Activated naive CD8-positive, alpha-beta T cell (primary cell): Measurements from ENCODE around the gene LTO1.
A peak's percentile ranks its signal among the peaks of the same experiment; 100 is the strongest.

Experiments
- H3K27ac Mint-ChIP-seq: one replicate; pipeline ENCODE4 v1.8.0; 2021; ENCODE audit warnings: mixed read lengths
- H3K27me3 Mint-ChIP-seq: one replicate; pipeline ENCODE4 v1.8.0; 2021; ENCODE audit warnings: mixed read lengths
- H3K36me3 Mint-ChIP-seq: one replicate; pipeline ENCODE4 v1.8.0; 2021; ENCODE audit warnings: mixed read lengths
- H3K4me1 Mint-ChIP-seq: one replicate; pipeline ENCODE4 v1.8.0; 2021; ENCODE audit warnings: low read depth, mixed read lengths
- H3K4me3 Mint-ChIP-seq: one replicate; pipeline ENCODE4 v1.8.0; 2021; ENCODE audit warnings: mild to moderate bottlenecking, mixed read lengths
- H3K9me3 Mint-ChIP-seq: one replicate; pipeline ENCODE4 v1.8.0; 2021; ENCODE audit warnings: low read depth, mixed read lengths

LTO1 gene

DNA sequence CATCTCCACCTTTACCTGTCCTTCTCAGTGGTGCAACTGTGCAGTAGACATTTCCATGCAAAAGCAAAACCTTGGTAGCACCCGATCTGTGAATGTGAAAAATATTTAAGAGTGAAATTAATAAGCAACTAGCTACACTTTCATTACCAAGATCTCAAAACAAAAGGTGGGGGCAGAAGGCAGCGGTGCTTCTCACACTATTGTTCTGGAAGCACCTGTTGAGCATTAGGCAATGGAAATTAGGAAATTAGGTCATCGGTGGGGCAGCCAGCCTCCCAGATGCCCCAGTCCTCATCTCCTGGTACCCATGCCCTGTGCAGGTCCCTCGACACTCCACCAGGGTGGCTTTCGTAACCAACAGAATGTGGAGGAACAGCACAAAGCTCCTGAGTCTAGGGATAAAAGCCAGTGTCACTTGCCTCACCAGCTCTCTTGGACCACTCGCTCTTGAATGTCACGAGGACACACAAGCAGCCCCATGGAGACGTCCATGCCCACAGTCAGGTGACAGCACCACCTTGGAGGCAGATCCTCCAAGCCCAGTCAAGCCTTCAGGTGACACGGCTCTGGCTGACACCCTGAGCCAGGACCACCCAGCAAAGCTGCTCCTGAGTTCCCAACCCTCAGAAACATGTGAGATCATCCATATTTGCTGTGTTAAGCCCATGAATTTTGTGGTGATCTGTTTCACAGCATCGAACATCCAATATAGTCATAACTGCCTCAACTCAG is 3.3 kb downstream of the LTO1 start:
- no peaks in the 10 kb centered on the region for H3K9me3 Mint-ChIP-seq
- H3K36me3 Mint-ChIP-seq: peaks cover 2% of the 10 kb centered on the region
- H3K4me1 Mint-ChIP-seq: peaks cover 33% of the 10 kb centered on the region
- H3K27me3 Mint-ChIP-seq: no peaks in the 10 kb centered on the region
- H3K4me3 Mint-ChIP-seq: peak overlapping the region; percentile 38
- peak overlapping the region; percentile 22 for H3K27ac Mint-ChIP-seq

DNA sequence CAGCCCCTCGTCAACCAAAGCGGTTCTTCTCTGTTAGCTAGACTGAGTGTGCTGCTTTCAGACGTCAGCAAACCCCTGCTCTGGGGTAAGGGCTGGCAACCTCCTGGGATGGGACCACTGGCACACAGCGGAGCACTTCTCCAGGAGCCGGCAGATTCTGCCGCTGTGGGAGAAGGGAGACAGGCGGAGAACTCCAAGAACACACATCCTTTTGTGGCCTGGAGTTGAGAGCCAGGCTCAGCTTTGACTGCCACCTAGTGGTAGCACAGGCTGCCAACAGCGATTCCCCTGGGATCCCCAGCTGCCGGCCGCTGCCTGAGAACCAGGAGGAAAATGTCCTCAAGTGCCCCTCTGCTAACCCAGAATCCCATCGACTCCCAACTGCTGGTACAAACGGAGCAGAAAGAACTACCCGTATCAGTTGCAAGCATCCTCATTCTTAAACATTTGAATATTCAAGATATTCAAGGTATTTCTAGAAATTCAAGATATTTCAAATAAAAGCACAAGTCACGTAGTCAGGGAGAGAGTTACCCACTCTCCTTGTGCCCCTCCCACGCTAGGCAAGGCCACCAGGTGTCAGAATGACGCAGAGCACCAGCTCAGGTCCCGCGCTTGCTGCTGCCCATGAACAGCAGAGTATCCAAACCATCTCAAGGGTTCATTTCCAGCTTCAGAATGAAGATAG is 4.9 kb downstream of the LTO1 start:
- peak overlapping the region; percentile 54 for H3K27ac Mint-ChIP-seq
- H3K4me3 Mint-ChIP-seq: no peak overlapping the region
- H3K36me3 Mint-ChIP-seq: peaks cover 2% of the 10 kb centered on the region

DNA sequence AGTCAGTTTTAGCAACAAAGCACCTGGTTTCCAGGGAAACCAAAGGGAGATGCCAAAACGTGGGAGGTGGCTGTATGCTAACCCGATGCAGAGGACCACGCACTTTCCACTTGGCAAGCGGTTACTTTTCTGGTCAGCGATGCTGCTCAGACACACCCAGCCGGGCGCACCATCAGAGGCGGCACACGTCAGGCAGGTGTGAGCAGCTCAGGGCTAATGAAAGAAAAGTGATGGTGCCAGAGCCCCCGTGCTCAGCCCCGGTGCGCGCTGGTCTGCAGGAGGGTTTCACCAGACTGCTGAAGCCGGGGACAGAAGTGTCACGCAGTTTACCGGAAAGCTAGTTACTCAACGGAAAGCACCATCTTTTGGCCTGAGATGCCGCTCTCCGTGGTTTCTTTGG is 5.7 kb downstream of the LTO1 start:
- H3K4me3 Mint-ChIP-seq: no peak overlapping the region
- no peaks in the 10 kb centered on the region for H3K9me3 Mint-ChIP-seq
- no peak overlapping the region for H3K27ac Mint-ChIP-seq
- peaks cover 29% of the 10 kb centered on the region for H3K4me1 Mint-ChIP-seq
- H3K36me3 Mint-ChIP-seq: peaks cover 2% of the 10 kb centered on the region
- no peaks in the 10 kb centered on the region for H3K27me3 Mint-ChIP-seq

More for the DNA sequence above, 4.9 kb downstream of the LTO1 start:
- Mint-ChIP-seq H3K4me1 (peaks cover 32% of the 10 kb centered on the region), H3K27me3 (no peaks in the 10 kb centered on the region), H3K9me3 (no peaks in the 10 kb centered on the region)

DNA sequence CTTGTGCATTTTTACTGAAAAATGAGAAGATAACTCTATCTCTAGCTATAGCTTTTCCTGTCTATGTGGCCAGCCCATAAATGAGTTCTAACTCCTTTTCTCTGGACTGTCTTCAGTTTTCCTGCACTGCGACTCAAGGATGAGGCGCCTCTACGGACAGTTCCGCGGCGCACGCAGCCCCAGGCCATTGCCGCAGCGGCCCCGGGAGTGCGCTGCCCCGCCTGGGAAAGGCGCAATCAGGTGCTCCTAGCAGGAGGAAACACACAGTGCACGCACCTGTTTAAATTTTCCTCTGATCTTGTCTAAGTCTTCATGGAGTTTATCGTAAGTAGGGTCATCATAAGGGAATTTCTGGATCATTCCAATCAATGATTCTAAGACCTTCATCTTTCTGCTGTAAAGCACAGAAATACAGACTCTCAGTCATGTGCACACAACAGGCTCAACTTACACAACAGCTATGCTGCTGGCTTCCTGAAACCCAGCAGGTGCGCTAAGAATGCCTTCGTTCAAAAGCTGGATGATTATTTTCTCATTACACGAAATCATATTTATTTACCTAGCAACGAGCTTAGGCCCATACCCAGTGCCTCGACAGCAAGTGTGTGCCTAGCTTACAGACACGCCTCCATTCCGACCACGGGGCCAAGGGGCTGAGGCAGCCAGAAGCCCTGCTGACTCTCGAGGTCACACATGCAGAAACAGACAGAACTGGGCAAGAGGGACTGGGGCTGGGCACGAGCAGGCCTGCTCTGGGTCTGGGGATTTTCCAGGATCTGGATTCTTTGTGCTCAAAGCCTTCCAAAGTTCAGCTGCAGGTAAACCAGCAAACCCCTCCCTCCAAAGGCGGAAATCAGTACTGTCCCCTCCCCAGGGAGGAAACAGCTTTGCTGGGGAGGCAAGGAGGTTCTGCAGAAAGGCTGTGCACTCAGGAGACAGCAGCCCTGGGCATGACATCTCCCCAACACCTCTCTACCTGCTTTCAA is 7.2 kb downstream of the LTO1 start:
- no peak overlapping the region for H3K4me3 Mint-ChIP-seq
- H3K36me3 Mint-ChIP-seq: peaks cover 2% of the 10 kb centered on the region
- no peak overlapping the region for H3K27ac Mint-ChIP-seq
- H3K27me3 Mint-ChIP-seq: no peaks in the 10 kb centered on the region
- no peaks in the 10 kb centered on the region for H3K9me3 Mint-ChIP-seq
- H3K4me1 Mint-ChIP-seq: peaks cover 15% of the 10 kb centered on the region

DNA sequence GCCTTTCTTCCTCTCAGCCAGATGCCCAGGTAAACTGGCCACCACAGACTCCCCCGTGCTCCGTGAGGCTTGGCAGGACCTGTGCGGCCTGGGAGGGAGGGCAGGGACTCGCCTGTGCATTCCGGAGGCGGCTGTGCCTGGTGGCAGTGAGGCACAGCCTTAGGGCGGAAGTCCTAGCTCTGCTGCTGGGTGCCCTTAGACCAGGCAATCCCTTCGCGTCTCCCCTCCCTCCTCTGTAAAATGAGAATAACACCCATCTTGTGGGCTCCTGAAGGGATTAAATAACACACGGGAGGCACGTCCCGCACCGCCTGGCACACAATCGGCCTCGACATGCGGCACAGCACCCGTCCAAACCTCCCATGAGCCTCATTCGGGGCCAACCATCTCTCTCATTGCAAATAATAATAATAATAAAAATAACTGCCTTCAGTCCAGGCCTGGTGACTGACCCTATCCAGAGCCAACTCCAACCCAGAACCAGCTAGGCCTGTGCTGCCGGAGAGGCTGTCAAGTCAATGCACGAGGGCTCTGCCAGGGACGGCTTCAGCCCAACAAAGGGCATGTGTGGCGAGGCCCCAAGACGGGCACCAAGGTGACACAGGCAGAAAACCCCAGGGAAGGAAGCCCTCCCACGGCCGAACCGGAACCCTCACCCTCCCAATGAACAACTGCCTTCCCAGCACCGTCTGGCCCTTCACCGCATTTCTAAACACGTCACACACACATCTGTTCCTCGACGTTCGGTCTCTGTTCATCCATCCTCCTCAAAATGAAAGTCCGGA is 8.2 kb downstream of the LTO1 start:
- no peak overlapping the region for H3K27ac Mint-ChIP-seq
- H3K36me3 Mint-ChIP-seq: peaks cover 2% of the 10 kb centered on the region
- H3K9me3 Mint-ChIP-seq: no peaks in the 10 kb centered on the region
- peaks cover 8% of the 10 kb centered on the region for H3K4me1 Mint-ChIP-seq
- H3K27me3 Mint-ChIP-seq: no peaks in the 10 kb centered on the region
- no peak overlapping the region for H3K4me3 Mint-ChIP-seq

DNA sequence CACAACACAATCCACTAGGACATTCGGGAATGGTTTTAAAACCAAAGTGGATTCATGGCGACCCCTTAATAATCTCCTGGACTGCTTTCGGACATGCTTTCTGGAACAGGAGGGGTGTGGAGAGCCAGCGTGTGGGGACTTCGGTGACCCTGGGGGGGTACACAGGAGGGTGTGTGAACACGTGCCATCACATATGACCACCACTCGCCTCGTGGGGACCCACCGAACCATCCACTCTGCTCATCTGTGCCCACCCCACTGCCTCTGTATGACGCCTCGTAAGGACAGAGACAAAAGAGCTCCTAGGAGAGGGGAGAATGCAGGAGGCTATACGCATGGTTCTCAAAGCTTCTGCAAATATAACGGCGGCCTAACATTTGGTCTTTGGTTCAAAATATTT is 8.9 kb downstream of the LTO1 start:
- no peak overlapping the region for H3K27ac Mint-ChIP-seq
- H3K4me3 Mint-ChIP-seq: no peak overlapping the region
- no peaks in the 10 kb centered on the region for H3K9me3 Mint-ChIP-seq
- no peaks in the 10 kb centered on the region for H3K27me3 Mint-ChIP-seq
- peaks cover 6% of the 10 kb centered on the region for H3K4me1 Mint-ChIP-seq
- peaks cover 2% of the 10 kb centered on the region for H3K36me3 Mint-ChIP-seq

DNA sequence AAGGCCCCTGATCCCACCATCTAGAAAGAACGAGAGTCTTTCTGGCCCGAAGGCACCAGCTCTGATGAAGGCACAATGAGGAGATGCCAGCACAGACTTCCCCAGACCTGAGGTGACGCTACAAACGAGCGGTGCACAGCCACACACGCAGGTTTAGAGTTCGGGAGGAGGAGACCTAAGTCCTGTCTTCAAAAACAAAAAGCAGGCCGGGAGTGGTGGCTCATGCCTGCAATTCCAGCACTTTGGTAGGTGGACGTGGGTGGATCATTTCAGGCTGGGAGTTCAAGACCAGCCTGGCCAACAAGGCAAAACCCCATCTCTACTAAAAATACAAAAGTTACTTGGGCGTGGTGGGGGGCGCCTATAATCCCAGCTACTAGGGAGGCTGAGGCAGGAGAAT is 9.5 kb downstream of the LTO1 start:
- no peak overlapping the region for H3K27ac Mint-ChIP-seq
- H3K4me3 Mint-ChIP-seq: no peak overlapping the region
- no peaks in the 10 kb centered on the region for H3K27me3 Mint-ChIP-seq
- peaks cover 5% of the 10 kb centered on the region for H3K4me1 Mint-ChIP-seq
- peaks cover 2% of the 10 kb centered on the region for H3K36me3 Mint-ChIP-seq
- H3K9me3 Mint-ChIP-seq: no peaks in the 10 kb centered on the region

DNA sequence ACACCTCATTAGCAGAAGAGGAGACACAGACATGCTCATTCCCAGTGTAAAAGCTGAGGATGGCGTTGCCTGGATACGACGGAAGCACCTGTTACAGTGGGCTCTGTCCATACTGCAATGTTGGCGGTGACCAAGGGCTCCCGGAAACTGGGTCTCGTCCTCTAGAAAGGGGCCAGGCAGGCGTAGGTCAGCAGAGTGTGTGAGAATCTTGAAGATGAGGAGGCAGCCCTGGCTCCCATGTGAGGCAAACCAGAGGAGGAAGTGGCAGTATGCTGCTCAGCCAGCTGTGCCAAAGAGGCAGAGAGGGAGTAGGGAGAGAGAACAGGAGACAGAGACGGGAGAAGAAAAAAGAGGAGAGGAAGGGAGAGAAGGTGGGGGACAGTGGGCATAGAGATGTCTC is 10.3 kb downstream of the LTO1 start:
- no peaks in the 10 kb centered on the region for H3K27me3 Mint-ChIP-seq
- H3K9me3 Mint-ChIP-seq: no peaks in the 10 kb centered on the region
- peaks cover 2% of the 10 kb centered on the region for H3K36me3 Mint-ChIP-seq
- no peaks in the 10 kb centered on the region for H3K4me1 Mint-ChIP-seq
- no peak overlapping the region for H3K27ac Mint-ChIP-seq
- H3K4me3 Mint-ChIP-seq: no peak overlapping the region

DNA sequence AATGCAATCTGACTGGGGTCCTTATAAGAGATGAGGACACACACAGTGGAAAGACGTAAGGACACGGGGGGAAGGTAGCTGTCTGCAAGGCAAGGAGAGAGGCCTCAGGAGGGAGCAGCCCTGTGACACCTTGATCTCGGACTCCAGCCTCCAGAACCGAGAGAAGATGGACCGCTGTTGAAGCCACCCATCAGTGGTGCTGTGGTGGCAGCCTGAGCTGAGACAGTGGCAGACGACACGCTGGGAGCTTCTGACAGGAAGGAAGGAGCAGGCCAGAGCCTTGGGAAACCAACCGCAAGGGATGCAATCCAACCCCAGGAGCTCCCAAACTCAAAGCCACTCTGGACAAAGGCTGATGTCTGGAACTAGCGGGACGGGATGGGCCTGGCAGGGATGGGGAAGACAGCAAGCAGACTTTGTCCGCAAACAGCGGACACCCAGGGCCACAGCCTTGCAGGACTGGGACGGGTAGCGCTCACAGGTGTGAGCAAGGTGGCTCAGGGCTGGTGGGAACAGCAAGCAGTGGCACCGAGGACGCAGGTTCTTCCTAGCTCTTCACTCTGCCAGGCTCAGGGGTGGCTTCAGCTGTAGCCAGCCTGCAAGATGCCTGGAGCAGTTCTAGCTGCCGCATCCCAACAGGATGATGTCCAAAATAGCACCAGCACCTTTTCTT is 10.9 kb downstream of the LTO1 start:
- Mint-ChIP-seq H3K27me3 (no peaks in the 10 kb centered on the region), H3K36me3 (peaks cover 2% of the 10 kb centered on the region), H3K4me1 (no peaks in the 10 kb centered on the region), H3K4me3 (no peak overlapping the region), H3K9me3 (no peaks in the 10 kb centered on the region), H3K27ac (no peak overlapping the region)

DNA sequence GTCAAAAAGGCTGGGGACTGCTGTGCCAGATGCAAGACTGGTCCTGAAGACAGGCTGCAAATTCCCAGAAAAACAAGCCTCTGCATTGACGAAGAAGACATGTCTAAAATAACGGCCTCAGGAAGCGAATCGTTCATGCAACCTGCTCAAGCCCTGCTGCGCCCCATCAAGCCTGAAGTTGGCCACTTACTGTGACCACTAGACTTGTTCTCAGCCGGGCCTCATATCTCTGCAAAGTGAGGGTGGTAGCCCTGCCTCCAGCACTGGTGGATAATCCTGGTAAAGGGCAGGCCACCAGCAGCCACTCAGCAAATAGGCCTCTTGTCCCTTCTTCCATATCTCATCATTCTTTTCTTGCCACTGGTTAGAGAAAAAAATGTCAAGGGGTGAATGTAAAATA is 11.8 kb downstream of the LTO1 start:
- Mint-ChIP-seq H3K27ac (no peak overlapping the region), H3K36me3 (no peaks in the 10 kb centered on the region)

DNA sequence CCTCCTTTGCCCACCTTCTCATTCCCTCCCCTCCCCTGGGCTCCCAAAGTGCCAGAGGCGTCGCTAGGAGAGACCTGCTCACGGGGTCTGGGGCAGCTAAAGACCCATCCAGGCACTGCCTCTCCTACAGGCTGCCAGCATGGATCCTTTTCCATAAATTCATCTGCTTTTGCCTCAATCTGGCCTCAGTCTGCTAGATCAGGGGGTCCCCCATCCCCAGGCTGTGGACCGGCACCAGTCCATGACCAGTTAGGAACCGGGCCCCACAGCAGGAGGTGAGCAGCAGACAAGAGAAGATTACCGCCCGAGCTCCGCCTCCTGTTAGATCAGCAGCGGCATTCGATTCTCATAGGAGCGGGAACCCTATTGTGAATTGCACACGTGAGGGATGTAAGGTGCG is 12.3 kb downstream of the LTO1 start:
- Mint-ChIP-seq H3K4me3 (no peak overlapping the region), H3K27me3 (no peaks in the 10 kb centered on the region), H3K4me1 (no peaks in the 10 kb centered on the region), H3K9me3 (no peaks in the 10 kb centered on the region), H3K27ac (no peak overlapping the region), H3K36me3 (no peaks in the 10 kb centered on the region)

More for the DNA sequence above, 11.8 kb downstream of the LTO1 start:
- H3K27me3 Mint-ChIP-seq: no peaks in the 10 kb centered on the region
- no peaks in the 10 kb centered on the region for H3K4me1 Mint-ChIP-seq
- H3K4me3 Mint-ChIP-seq: no peak overlapping the region
- no peaks in the 10 kb centered on the region for H3K9me3 Mint-ChIP-seq

DNA sequence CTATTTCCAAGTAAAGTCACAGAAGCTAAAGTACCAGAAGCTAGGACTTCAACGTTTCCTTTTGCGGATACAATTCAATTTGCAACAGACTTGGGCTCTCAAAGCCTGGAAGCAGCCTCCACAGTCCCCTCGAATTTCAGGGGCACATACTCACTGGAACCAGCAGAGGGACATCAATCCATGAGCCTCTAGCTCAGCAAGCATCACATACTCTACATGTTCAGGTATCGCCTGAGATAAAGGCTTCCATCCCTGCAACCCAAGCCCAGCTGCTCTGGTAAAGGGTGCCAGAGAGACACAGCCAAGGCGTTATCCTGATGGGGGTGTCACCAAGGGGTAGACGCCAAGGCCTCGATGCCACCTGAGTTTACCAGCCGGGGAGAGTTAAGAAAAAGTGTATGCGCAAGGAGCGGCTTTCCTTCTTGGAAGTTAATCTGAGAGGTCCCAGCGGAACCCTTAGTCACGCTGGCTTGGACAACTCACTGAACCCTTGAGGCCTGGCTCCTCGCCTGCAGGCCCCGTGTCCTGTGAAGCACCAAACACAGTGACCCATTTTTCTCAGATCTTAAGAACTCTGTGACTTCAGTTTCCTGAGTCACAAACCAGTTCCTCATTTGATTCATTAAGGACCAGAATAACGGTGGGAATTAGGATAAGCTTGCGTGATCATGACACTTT is 13.0 kb downstream of the LTO1 start:
- Mint-ChIP-seq H3K27me3 (no peaks in the 10 kb centered on the region), H3K4me3 (no peak overlapping the region), H3K4me1 (no peaks in the 10 kb centered on the region), H3K36me3 (no peaks in the 10 kb centered on the region), H3K9me3 (no peaks in the 10 kb centered on the region), H3K27ac (no peak overlapping the region)

DNA sequence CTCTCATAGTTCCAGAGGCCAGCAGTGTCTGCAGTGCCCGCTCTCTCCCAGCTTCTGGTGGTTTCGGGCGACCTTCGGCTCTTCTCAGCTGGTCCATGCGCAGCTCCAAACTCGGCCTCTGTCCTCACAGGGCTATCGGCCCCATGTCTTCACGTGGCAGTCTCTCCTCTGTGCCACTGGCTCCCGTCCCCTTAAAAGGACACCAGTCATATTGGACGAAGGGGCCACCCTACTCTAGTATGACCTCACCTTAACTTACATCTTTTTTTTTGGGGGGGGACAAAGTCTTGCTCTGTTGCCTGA is 13.8 kb downstream of the LTO1 start:
- H3K9me3 Mint-ChIP-seq: no peaks in the 10 kb centered on the region
- H3K4me3 Mint-ChIP-seq: no peak overlapping the region
- H3K27me3 Mint-ChIP-seq: no peaks in the 10 kb centered on the region
- no peaks in the 10 kb centered on the region for H3K4me1 Mint-ChIP-seq
- no peak overlapping the region for H3K27ac Mint-ChIP-seq
- H3K36me3 Mint-ChIP-seq: no peaks in the 10 kb centered on the region
